Right cardiac atrium (tissue), 5 donors: ENCODE results near the gene STARD7. TPM values are rescaled to one million over a fixed set of nuclear protein-coding genes. Genes with fewer than 3 reads are reported as not detected.
"Not testable (repeated sequence)": the region's sequence is repeated elsewhere in the genome, so short reads cannot be mapped to it uniquely, and the experiment has no call there.

Experiments used
- ATAC-seq, 2 donors: fragments of 200-7000 bp; cut with Tn5 transposase; one replicate each; pipeline versions ENCODE4 v1.8.0 to v1.9.1; 2020; ENCODE audit warnings: moderate library complexity in 2 of 2, mild to moderate bottlenecking in 1 of 2
- DNase-seq, 3 donors: peaks; one replicate each; pipeline ENCODE4 v3.0.0-alpha.2; 2020
- H3K27ac ChIP-seq: one replicate; pipeline ENCODE4 v1.5.1; 2013; ENCODE audit warnings: mild to moderate bottlenecking, low read length, control low read depth, moderate library complexity
- H3K27me3 ChIP-seq: one replicate; pipeline ENCODE4 v1.6.1; 2013; ENCODE audit not compliant: control insufficient read depth, insufficient read depth
- H3K4me1 ChIP-seq: one replicate; pipeline ENCODE4 v1.6.1; 2013; ENCODE audit warnings: low read length; ENCODE audit not compliant: control insufficient read depth, insufficient read depth
- H3K4me3 ChIP-seq: one replicate; pipeline ENCODE4 v1.5.1; 2013; ENCODE audit warnings: low read length, control low read depth
- H3K9me3 ChIP-seq: one replicate; pipeline ENCODE4 v1.6.1; 2013; ENCODE audit warnings: low read length; ENCODE audit not compliant: control insufficient read depth
- WGBS: extraction: QIAGEN DNeasy Blood & Tissue Kit; methylation state at CpG from one replicate; pipeline ENCODE4 v1.1.7; 2013; 5-methylcytosine and 5-hydroxymethylcytosine counted together
- intact Hi-C, 4 donors: fragments of 100-400 bp; cut with DNase I; formaldehyde crosslinking; loops; one replicate each; pipeline versions ENCODE4 v1.11.0 to v1.14.0; 2022 to 2023
- polyA plus RNA-seq: library from polyadenylated mRNA; stranded (reverse); fragments of 200-250 nt; gene quantifications from one replicate; pipeline ENCODE4 v1.2.3, GENCODE V29; 2013
- total RNA-seq, 4 donors: library from RNA; stranded (reverse); fragmentation: NEBNext Ultra II Directional; extraction: Animal tissue kit (Norgen Biotek cat#: 25700); gene quantifications; one replicate each; pipeline ENCODE4 v1.2.1, GENCODE V29; 2021
- donor health status: healthy with polysubstance abuse.
- donor health status: DM: no; HTN: yes; CAD: no.
- donor health status: DM: no; HTN: no; CAD: no.
- donor health status: DM: no; HTN: yes; CAD: no; lungs with severe emphysema.
- donor health status: DM: yes; HTN: yes; CAD: no.

Gene STARD7
- total and polyA plus RNA-seq, 5 donors = 61.9 to 184 (median 153) TPM

DNA sequence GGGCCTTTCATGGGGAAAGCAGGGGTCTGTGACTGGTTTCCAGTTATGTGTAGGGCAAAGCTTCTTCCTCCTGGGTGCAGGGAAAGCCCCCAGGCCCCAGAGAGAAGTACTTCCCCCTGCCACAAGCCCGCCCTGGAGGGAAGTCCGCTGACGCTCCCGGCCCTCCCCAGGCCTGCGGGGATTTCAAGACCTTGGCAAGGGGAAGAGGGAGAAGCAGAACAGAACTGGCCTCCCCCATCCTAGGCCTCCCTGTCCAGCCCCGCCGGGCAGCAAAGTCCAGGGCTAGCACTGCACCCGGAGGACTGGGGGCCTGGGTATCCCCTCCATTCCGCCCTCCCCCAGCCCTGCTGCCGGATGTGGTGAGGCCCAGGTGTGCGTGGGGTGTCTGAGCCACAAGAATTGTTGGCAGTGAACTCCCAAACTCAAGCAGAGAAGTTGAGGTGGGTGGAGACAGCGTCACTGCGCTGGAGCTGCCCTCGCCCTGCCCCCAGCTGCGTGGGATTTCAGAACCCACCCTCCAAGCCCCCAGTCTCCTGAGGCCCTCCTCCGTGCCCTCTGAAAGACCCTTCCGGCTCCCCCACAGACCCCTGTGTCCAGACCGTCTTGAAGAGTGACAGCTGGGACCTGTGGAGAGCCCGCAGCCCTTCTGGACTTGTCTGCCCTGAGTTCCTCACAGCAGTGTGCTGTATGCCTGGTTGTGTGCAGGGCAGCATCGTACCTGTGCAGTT is 62.3 kb downstream of the STARD7 start:
- intact Hi-C loops = loop anchor here in 2 of 4 donors (10.0 kb wide), 1 partner anchor 118 kb away; the partner anchor contains the start of genes CIAO1 (in 2 of the 2) and TMEM127 (in 2 of the 2)
- ATAC-seq = peak; percentile 8 to 13

DNA sequence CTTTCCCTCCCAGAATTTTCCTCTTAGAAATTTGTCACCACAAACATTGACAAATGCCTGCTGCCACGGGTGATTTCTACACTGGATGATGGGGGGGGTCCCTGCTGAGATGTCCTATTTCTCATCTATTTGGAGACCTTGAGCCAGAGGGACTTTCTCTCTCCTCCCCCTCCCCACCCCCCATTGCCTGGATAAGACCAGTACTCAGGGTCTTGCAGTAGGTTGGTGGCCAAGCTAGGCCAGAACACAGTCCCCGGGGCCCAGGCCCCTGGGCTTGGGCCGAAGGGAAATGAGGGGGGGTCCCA is 62.8 kb downstream of the STARD7 start:
- DNase-seq = no peak

More for the DNA sequence above, 62.3 kb downstream of the STARD7 start:
- DNase-seq = peak; percentile 57 to 84 (median 81)
- Histone ChIP-seq H3K27ac (no peak overlapping the region), H3K4me1 (no peaks in the 10 kb centered on the region), H3K9me3 (no peaks in the 10 kb centered on the region), H3K4me3 (no peak overlapping the region), H3K27me3 (no peaks in the 10 kb centered on the region)
- WGBS = 63% methylated on average over 20 of the region's 20 CpGs

DNA sequence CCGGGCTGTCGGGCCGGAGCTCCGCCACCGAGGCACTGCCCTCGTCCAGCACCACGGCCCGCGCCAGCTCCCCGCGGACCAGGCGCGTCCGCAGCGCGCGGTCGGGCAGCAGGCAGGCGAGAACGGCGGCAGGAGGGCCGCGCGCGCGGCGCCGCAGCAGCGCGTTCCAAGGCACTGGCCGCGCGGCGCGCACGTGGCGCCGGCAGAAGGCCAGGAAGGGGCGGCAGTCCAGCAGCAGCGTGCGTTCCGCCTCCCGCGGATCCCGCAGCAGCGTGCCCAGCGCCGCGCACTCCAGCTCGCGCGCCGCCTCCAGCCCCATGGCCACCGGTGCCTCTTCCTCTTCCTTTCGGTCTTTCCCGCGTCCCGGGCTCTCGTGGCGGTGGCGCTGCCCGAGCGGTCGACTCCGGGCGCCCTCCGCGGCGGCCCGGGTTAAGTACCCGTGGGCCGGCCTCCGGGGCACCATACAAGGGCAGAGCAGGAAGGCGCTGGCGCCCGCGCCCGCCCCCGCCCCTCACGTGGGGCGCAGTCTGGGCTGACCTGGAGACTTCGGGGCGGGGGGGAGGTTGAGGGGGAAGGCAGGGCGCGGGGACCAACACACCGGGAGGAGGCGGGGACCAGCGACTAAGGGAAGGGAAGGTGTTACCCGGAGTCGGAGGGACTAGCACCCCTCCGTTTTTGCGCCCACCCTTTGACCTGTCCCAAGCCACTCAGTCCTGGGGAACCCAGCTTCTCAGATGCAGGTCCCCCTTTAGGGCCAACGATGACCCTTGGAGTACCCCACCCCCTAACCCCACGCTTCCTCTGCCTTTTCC is 63.4 kb downstream of the STARD7 start, which contains the start of gene DUSP2:
Gene DUSP2 (minus strand): TSS at position 405 of the 812 bp plus-strand sequence. CDS start 86 bp downstream, at position 319.
- Histone ChIP-seq H3K9me3 (no peaks in the 10 kb centered on the region), H3K27me3 (no peaks in the 10 kb centered on the region), H3K27ac (no peak within 1 kb of the TSS), H3K4me3 (peak within 1 kb of the TSS; percentile 46), H3K4me1 (no peaks in the 10 kb centered on the region)
- intact Hi-C loops = loop anchor here in 2 of 4 donors (10.0 kb wide), 1 partner anchor 120 kb away; the partner anchor contains the start of genes CIAO1 (in 2 of the 2) and TMEM127 (in 2 of the 2)
- DNase-seq (peak; percentile 74 to 91 (median 90)), ATAC-seq (peak; percentile 84 to 85)
- 3% methylated on average over 94 of the region's 94 CpGs for WGBS

More for the DNA sequence above, 62.8 kb downstream of the STARD7 start:
- Histone ChIP-seq H3K4me1 (no peaks in the 10 kb centered on the region), H3K4me3 (no peak overlapping the region), H3K27me3 (no peaks in the 10 kb centered on the region), H3K27ac (no peak overlapping the region), H3K9me3 (no peaks in the 10 kb centered on the region)
- intact Hi-C loops = loop anchor here in 2 of 4 donors (10.0 kb wide), 1 partner anchor 119 kb away; the partner anchor contains the start of genes CIAO1 (in 2 of the 2) and TMEM127 (in 2 of the 2)
- WGBS = 51% methylated on average over 3 of the region's 3 CpGs
- no peak for ATAC-seq

DNA sequence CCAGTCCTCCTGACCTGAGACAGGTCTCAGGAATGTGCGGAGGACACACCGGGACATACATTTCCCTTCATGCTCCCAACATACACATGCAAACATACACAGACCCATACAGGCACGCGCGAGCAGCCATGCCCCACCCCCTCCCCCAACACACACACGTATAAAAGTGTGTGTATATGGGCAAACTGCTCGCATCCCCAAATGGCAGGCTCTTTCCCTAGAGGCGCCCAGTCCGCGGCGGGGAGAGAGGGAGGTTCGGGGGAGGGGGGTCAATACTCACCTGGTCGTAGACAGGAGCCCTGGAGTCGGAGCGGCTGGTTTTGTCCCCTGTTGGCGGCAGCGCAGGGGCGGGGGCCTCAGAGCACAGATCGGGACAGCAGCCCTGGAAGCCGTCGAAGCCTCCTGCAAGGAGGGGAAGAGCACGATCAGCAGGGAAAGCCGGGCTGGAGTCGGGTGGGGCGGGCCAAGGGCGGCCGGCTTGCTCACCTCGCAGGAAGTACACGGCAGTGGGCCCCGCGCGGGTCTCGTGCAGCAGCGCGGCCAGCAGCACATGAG is 64.1 kb downstream of the STARD7 start:
- Histone ChIP-seq H3K27ac (no peak overlapping the region), H3K4me3 (peak overlapping the region; percentile 46), H3K9me3 (no peaks in the 10 kb centered on the region), H3K4me1 (no peaks in the 10 kb centered on the region), H3K27me3 (no peaks in the 10 kb centered on the region)
- DNase-seq (no peak), ATAC-seq (no peak)
- 10% methylated on average over 35 of the region's 35 CpGs for WGBS
- intact Hi-C loops = loop anchor here in 2 of 4 donors (10.0 kb wide), 1 partner anchor 120 kb away; the partner anchor contains the start of genes CIAO1 (in 2 of the 2) and TMEM127 (in 2 of the 2)

DNA sequence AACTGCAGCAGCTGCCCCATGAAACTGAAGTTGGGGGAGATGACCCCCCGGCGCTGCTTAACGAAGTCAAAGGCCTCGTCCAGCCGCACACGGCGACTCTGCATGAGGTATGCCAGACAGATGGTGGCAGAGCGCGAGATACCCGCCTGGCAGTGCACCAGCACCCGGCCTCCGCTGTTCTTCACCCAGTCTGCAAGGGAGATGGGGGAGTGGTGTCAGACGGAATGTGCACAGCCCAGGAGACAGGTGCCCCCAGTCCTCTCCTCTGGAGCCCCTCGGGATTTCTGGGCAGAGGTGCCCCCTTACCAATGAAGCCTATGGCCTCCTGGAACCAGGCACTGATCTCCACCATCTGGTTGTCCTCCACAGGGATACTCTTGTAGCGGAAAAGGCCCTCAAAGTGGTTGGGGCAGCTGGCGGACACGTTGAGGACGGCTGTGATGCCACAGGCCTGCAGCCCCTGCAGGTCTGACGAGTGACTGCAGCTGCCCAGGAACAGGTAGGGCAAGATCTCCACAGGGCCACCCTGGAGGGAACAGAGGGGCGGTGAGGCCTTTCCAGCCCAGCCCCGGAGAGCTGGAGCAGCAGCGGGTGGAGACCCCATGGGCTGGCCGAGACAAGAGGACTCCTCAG is 64.7 kb downstream of the STARD7 start:
- 92% methylated on average over 23 of the region's 23 CpGs for WGBS
- ATAC-seq (no peak), DNase-seq (no peak)
- no peaks in the 10 kb centered on the region for H3K27me3 ChIP-seq
- H3K4me1 ChIP-seq = no peaks in the 10 kb centered on the region
- no peak overlapping the region for H3K4me3 ChIP-seq
- no peaks in the 10 kb centered on the region for H3K9me3 ChIP-seq
- intact Hi-C loops = loop anchor here in 2 of 4 donors (10.0 kb wide), 1 partner anchor 121 kb away; the partner anchor contains the start of genes CIAO1 (in 2 of the 2) and TMEM127 (in 2 of the 2)
- H3K27ac ChIP-seq = no peak overlapping the region

DNA sequence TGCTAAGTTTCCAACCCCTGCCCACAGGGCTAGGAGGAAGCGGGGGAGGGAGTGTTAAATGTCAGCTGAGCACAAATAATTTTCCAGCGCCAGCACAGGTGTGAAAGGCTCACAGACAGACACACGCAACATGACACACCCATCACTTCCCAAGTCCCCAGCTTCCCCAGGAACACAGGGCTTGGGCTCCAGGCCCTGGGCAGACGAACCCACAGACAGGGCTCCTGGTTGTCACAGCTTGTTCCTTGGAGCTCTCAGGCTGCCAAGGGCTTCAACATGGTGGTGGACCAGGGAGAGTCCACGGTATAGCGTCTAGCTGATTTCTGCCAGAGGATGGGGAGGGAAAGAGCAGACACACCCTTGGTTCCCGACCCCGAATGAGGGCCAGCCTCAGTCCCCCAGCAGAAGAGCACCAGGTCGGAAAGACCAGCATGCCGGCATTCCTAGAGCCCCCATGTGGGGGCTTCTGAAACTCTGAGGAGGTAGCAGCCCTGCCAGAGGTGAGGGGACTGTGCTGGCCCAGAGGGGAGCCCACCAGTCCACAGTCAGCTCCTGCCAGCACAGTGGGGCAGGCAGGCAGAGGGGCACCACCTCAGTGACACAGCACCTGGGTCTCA is 65.3 kb downstream of the STARD7 start:
- 83% methylated on average over 10 of the region's 10 CpGs for WGBS
- DNase-seq (no peak), ATAC-seq (no peak)
- Histone ChIP-seq H3K4me3 (no peak overlapping the region), H3K27ac (no peak overlapping the region), H3K9me3 (no peaks in the 10 kb centered on the region), H3K4me1 (no peaks in the 10 kb centered on the region), H3K27me3 (no peaks in the 10 kb centered on the region)
- intact Hi-C loops = loop anchor here in 2 of 4 donors (10.0 kb wide), 1 partner anchor 121 kb away; the partner anchor contains the start of genes CIAO1 (in 2 of the 2) and TMEM127 (in 2 of the 2)

DNA sequence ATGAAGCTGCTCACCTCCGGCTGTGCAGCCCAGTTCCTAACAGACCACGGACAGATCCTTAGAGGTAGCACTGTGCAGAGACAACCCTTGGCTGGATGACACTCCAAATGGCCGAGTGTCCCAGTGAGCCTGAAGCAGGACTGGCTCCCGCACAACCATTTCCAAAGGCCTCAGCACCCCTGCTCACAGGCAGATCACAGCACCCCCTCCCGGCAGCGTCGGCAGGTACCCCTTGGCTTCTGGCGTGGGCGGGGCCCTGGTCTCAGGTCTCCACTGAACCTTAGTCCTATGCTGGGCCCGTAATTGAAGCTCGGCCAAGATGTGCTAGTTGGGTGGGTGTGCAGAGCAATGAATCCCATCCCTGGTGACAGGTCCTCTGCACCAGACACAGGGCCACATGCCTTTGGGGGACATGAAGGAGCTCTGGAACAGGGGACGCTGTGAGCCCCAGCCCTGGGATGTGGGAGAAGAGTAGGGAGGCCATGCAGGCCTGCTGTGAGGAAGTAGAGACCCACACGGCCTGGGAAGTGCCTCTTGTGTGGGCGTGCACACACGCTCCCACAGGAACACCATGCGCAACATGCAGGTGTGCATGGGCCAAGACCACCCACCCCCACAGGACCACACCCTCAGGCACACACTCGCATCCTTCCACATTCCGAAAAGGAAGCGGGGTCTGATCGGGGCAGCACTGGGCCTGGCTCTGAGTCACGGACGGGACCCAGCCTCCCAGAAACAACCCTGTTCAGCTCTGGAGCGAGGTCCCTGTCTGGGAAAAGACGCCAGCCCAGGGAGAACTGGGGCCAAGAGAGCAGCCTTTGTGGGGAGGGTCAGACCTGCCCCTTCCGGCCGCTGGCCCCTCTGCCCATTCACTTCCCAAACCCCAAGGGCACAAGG is 66.2 kb downstream of the STARD7 start:
- no peaks in the 10 kb centered on the region for H3K27me3 ChIP-seq
- no peak overlapping the region for H3K27ac ChIP-seq
- ATAC-seq (no peak), DNase-seq (no peak)
- 78% methylated on average over 26 of the region's 26 CpGs for WGBS
- intact Hi-C loops = loop anchor here in 2 of 4 donors (10.0 kb wide), 1 partner anchor 122 kb away; the partner anchor contains the start of genes CIAO1 (in 2 of the 2) and TMEM127 (in 2 of the 2)
- no peak overlapping the region for H3K4me3 ChIP-seq
- no peaks in the 10 kb centered on the region for H3K4me1 ChIP-seq
- H3K9me3 ChIP-seq = no peaks in the 10 kb centered on the region

DNA sequence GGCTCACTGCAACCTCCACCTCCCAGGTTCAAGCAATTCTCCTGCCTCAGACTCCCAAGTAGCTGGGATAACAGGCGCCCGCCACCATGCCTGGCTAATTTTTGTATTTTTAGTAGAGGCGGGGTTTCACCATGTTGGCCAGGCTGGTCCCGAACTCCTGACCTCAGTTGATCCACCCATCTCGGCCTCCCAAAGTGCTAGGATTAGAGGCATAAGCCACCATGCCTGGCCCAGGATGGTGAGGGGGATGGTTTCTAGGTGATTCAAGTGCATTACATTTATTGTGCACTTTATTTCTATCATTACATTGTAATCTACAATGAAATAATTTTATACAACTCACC is 67.0 kb downstream of the STARD7 start:
- WGBS = 97% methylated on average over 5 of the region's 5 CpGs
- not testable (repeated sequence) for H3K4me1 ChIP-seq, DNase-seq, ATAC-seq, H3K9me3 ChIP-seq, H3K4me3 ChIP-seq, H3K27me3 ChIP-seq, H3K27ac ChIP-seq
- intact Hi-C loops = loop anchor here in 2 of 4 donors (10.0 kb wide), 1 partner anchor 123 kb away; the partner anchor contains the start of genes CIAO1 (in 2 of the 2) and TMEM127 (in 2 of the 2)

DNA sequence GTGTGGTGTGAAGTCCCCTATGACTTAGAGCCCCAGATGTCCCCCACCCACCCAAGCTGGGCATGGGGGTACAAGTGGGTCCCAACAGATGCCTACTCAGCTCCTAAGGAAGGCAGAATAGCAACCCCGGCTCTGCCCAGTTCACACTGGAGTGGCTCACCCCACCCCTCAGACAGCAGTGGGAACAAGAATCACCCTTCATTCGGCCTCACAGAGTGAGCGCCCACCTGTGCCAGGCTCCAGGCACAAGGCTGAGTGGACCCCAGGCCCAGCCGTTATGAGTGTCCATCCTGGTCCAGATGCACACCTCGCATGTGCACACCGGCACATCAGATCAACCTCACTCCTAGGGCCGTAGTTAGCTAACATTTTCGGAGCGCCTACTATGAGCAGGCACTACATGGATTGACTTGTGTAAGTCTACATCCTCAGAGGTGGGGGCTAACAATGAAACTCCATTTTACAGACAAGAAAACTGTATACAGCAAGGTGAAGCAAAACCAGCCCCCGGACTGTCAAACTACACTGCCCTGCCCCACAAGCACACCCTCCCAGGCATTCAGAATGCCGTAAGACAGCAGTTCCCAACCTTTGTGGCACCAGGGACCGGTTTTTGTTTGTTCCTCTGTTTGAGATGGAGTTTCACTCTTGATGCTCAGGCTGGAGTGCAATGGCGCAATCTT is 67.5 kb downstream of the STARD7 start:
- ATAC-seq (no peak), DNase-seq (no peak)
- Histone ChIP-seq H3K27ac (no peak overlapping the region), H3K27me3 (no peaks in the 10 kb centered on the region), H3K9me3 (no peaks in the 10 kb centered on the region), H3K4me3 (no peak overlapping the region), H3K4me1 (no peaks in the 10 kb centered on the region)
- intact Hi-C loops = loop anchor here in 2 of 4 donors (10.0 kb wide), 1 partner anchor 124 kb away; the partner anchor contains the start of genes CIAO1 (in 2 of the 2) and TMEM127 (in 2 of the 2)
- WGBS = 95% methylated on average over 13 of the region's 13 CpGs
